ENCODE data around the gene ABLIM1.

Gene ABLIM1

DNA sequence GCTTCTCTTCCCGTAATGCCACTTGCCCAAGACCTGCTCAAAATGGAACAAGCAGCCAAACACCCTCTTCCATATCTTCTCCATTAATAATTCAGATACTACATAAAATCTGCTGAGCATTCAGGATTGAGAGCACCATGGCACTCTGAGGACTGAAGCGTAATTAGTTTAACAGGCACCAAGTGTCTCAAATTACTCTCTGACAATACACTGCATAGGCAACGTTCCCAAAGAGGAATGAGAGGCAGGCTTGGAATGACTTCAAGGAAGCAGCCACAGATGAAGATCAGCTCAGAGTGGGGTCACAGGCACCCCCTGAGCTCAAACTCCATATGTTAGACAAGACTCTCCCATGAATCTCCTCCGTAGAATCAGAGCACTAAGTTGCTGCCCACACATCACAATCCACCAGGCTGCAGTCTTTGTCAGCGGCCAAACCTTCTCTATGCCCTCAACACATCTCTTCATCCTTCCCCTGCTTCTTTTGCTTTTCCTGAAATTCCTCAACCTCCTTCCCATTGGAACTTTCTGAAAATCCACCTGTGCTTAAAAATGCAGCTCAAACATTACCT, 4.7 kb upstream of the ABLIM1 start:
- 63 to 78% methylated on average over 4 to 5 of the region's 5 CpGs for WGBS, 2 experiments (ENCODE audit: insufficient coverage in 2 of 2)
- Histone ChIP-seq H3K4me3 (ENCODE audit: extremely low read depth, insufficient read depth, low read length, poor library complexity, severe bottlenecking) (no peak overlapping the region), H3K4me1 (ENCODE audit: control insufficient read depth, insufficient read depth, low read length, poor library complexity, severe bottlenecking) (peaks cover 18% of the 10 kb centered on the region), H3K27ac (ENCODE audit: low read depth, low read length, severe bottlenecking) (no peak overlapping the region), H3K36me3 (ENCODE audit: control insufficient read depth, insufficient read depth, low read length) (no peaks in the 10 kb centered on the region), H3K9me3 (ENCODE audit: control insufficient read depth, low read length) (peaks cover 3% of the 10 kb centered on the region)

- Histone ChIP-seq H3K27ac (ENCODE audit: low read depth, low read length, severe bottlenecking) (no peak overlapping the region), H3K36me3 (ENCODE audit: control insufficient read depth, insufficient read depth, low read length) (no peaks in the 10 kb centered on the region), H3K9me3 (ENCODE audit: control insufficient read depth, low read length) (no peaks in the 10 kb centered on the region), H3K4me1 (ENCODE audit: control insufficient read depth, insufficient read depth, low read length, poor library complexity, severe bottlenecking) (peaks cover 18% of the 10 kb centered on the region), H3K4me3 (ENCODE audit: extremely low read depth, insufficient read depth, low read length, poor library complexity, severe bottlenecking) (no peak overlapping the region)
- WGBS, 2 experiments (ENCODE audit: insufficient coverage in 2 of 2), result 94 to 95% methylated on average over 2 of the region's 3 CpGs
These were observed 3.3 kb upstream of the ABLIM1 start for GRCh38 chr10:114661212-114661880.

DNA sequence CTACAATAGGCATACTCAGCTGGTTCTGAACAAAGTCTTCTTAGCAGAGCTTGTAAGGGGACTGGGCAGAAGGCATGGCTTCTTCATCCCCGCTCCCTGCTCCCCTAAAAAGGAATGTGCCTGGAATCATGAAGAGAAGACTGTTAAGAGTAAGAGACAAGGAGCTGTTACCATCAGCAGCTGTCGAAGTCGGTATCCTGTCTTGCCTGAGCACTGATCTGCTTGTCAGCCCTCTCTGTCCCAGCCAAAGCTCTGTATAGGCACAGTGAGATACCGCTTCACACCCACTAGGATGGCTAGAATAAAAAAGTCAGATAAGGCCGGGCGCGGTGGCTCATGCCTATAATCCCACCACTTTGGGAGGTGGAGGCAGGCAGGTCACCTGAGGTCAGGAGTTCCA, 2.4 kb downstream of the ABLIM1 start:
- Histone ChIP-seq H3K4me3 (ENCODE audit: extremely low read depth, insufficient read depth, low read length, poor library complexity, severe bottlenecking) (no peak overlapping the region), H3K36me3 (ENCODE audit: control insufficient read depth, insufficient read depth, low read length) (no peaks in the 10 kb centered on the region), H3K27ac (ENCODE audit: low read depth, low read length, severe bottlenecking) (peak overlapping the region; percentile 80), H3K4me1 (ENCODE audit: control insufficient read depth, insufficient read depth, low read length, poor library complexity, severe bottlenecking) (peaks cover 18% of the 10 kb centered on the region), H3K9me3 (ENCODE audit: control insufficient read depth, low read length) (no peaks in the 10 kb centered on the region)
- 88% methylated on average over 4 to 7 of the region's 7 CpGs for WGBS, 2 experiments (ENCODE audit: insufficient coverage in 2 of 2)

GRCh38 chr10:114654822-114655575, 3.1 kb downstream of the ABLIM1 start:
- Histone ChIP-seq H3K9me3 (ENCODE audit: control insufficient read depth, low read length) (no peaks in the 10 kb centered on the region), H3K27ac (ENCODE audit: low read depth, low read length, severe bottlenecking) (peak overlapping the region; percentile 80), H3K36me3 (ENCODE audit: control insufficient read depth, insufficient read depth, low read length) (no peaks in the 10 kb centered on the region), H3K4me3 (ENCODE audit: extremely low read depth, insufficient read depth, low read length, poor library complexity, severe bottlenecking) (no peak overlapping the region), H3K4me1 (ENCODE audit: control insufficient read depth, insufficient read depth, low read length, poor library complexity, severe bottlenecking) (peaks cover 21% of the 10 kb centered on the region)
- 43 to 83% methylated on average over 1 of the region's 3 CpGs for WGBS, 2 experiments (ENCODE audit: insufficient coverage in 2 of 2)

DNA sequence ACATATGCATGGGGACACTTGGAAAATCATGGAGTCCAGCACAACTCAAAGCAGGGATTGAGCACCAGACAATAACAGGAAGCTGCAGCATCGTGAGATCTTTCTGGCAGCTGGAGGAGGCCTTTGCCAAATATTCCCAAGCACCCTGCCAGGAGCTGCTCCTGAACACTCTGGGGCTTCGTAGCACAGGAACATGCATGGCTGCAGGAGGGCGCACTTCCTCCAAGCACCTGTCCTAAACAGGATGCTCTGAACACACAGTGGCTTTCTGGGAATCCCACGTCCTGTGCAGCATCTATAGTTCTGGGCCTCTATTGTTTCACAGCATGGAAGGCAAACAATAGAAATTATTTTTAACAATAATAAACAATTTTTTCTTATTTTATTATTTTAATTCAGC, 4.1 kb downstream of the ABLIM1 start:
- Histone ChIP-seq H3K27ac (ENCODE audit: low read depth, low read length, severe bottlenecking) (no peak overlapping the region), H3K4me3 (ENCODE audit: extremely low read depth, insufficient read depth, low read length, poor library complexity, severe bottlenecking) (no peak overlapping the region), H3K36me3 (ENCODE audit: control insufficient read depth, insufficient read depth, low read length) (no peaks in the 10 kb centered on the region), H3K4me1 (ENCODE audit: control insufficient read depth, insufficient read depth, low read length, poor library complexity, severe bottlenecking) (peaks cover 30% of the 10 kb centered on the region), H3K9me3 (ENCODE audit: control insufficient read depth, low read length) (no peaks in the 10 kb centered on the region)
- 87 to 100% methylated on average over 1 to 3 of the region's 4 CpGs for WGBS, 2 experiments (ENCODE audit: insufficient coverage in 2 of 2)

GRCh38 chr10:114652402-114653368, 5.4 kb downstream of the ABLIM1 start:
- Histone ChIP-seq H3K27ac (ENCODE audit: low read depth, low read length, severe bottlenecking) (no peak overlapping the region), H3K4me3 (ENCODE audit: extremely low read depth, insufficient read depth, low read length, poor library complexity, severe bottlenecking) (no peak overlapping the region), H3K36me3 (ENCODE audit: control insufficient read depth, insufficient read depth, low read length) (no peaks in the 10 kb centered on the region), H3K9me3 (ENCODE audit: control insufficient read depth, low read length) (no peaks in the 10 kb centered on the region), H3K4me1 (ENCODE audit: control insufficient read depth, insufficient read depth, low read length, poor library complexity, severe bottlenecking) (peaks cover 42% of the 10 kb centered on the region)
- 95 to 98% methylated on average over 6 to 8 of the region's 10 CpGs for WGBS, 2 experiments (ENCODE audit: insufficient coverage in 2 of 2)

DNA sequence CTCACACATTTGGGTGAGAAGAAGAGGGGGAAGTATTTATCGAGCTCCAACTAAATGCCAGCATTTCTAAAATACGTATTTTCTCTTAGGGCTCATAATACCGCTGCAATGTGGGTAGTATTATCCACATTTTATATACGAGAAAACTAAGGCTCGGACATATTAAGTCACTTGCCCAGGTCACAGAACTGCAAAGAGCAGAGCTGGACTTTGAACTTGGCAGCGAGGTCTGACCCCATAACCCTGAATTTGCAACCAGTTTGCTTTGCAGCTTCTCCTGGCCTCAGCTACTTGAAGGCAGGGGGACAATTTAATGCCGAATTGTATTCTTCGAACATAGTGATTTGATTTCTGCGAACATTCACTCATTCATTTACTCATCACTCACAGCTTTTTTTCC, 7.2 kb downstream of the ABLIM1 start:
- WGBS, 2 experiments (ENCODE audit: insufficient coverage in 2 of 2), result 94 to 97% methylated on average over 4 to 5 of the region's 9 CpGs
- no peaks in the 10 kb centered on the region for H3K9me3 ChIP-seq (ENCODE audit: control insufficient read depth, low read length)

DNA sequence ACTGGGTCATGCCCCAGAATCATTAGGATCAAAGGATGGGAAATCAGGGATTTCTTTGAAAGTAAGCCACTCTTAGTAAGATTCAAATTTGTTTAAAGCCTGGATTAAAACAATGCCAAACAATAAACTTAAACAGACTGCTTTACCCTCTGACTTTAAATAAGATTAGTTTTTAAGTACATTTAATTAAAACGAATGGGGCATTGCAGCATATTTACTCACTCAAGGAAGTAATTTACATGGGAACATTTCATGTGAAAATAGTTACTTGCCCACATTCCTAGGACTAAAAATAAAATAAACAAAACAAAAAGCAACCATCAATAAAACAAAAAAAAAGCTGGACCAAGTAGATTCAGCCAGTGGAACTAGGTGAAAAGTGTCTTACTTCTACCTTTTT, 7.8 kb downstream of the ABLIM1 start:
- H3K36me3 ChIP-seq (ENCODE audit: control insufficient read depth, insufficient read depth, low read length), result no peaks in the 10 kb centered on the region
- peaks cover 47% of the 10 kb centered on the region for H3K4me1 ChIP-seq (ENCODE audit: control insufficient read depth, insufficient read depth, low read length, poor library complexity, severe bottlenecking)
- WGBS, 2 experiments (ENCODE audit: insufficient coverage in 2 of 2), result no CpG with 5 or more reads among the region's 1 CpG
- no peak overlapping the region for H3K4me3 ChIP-seq (ENCODE audit: extremely low read depth, insufficient read depth, low read length, poor library complexity, severe bottlenecking)
- no peak overlapping the region for H3K27ac ChIP-seq (ENCODE audit: low read depth, low read length, severe bottlenecking)
- H3K9me3 ChIP-seq (ENCODE audit: control insufficient read depth, low read length), result no peaks in the 10 kb centered on the region

More for the DNA sequence above, 7.2 kb downstream of the ABLIM1 start:
- Histone ChIP-seq H3K27ac (ENCODE audit: low read depth, low read length, severe bottlenecking) (no peak overlapping the region), H3K4me1 (ENCODE audit: control insufficient read depth, insufficient read depth, low read length, poor library complexity, severe bottlenecking) (peaks cover 51% of the 10 kb centered on the region), H3K36me3 (ENCODE audit: control insufficient read depth, insufficient read depth, low read length) (no peaks in the 10 kb centered on the region), H3K4me3 (ENCODE audit: extremely low read depth, insufficient read depth, low read length, poor library complexity, severe bottlenecking) (no peak overlapping the region)

GRCh38 chr10:114649217-114649903, 8.7 kb downstream of the ABLIM1 start:
- no peak overlapping the region for H3K4me3 ChIP-seq (ENCODE audit: extremely low read depth, insufficient read depth, low read length, poor library complexity, severe bottlenecking)
- WGBS, 2 experiments (ENCODE audit: insufficient coverage in 2 of 2), result 90% methylated on average over 4 to 6 of the region's 7 CpGs

DNA sequence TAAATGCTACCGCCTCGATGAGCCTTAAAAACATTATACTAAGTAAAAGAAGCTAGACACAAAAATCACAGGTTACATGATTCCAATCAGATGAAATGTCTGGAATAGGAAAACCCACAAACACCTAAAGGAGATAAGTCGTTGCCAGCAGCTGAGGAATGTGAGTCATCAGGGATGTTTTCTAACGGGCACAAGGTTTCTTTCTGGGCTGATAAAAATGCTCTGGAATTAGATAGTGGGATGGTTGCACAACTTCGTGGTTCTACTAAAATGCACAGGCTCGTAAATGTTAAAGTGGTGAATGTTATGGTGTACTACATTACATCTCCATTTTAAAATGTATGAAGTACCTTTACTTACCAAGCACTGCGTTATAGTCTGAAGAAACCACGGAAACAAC, 9.7 kb downstream of the ABLIM1 start:
- H3K27ac ChIP-seq (ENCODE audit: low read depth, low read length, severe bottlenecking), result peak overlapping the region; percentile 37

More at GRCh38 chr10:114649217-114649903, 8.7 kb downstream of the ABLIM1 start:
- H3K36me3 ChIP-seq (ENCODE audit: control insufficient read depth, insufficient read depth, low read length), result no peaks in the 10 kb centered on the region
- H3K9me3 ChIP-seq (ENCODE audit: control insufficient read depth, low read length), result no peaks in the 10 kb centered on the region
- H3K4me1 ChIP-seq (ENCODE audit: control insufficient read depth, insufficient read depth, low read length, poor library complexity, severe bottlenecking), result peaks cover 44% of the 10 kb centered on the region
- H3K27ac ChIP-seq (ENCODE audit: low read depth, low read length, severe bottlenecking), result no peak overlapping the region

More for the DNA sequence above, 9.7 kb downstream of the ABLIM1 start:
- H3K36me3 ChIP-seq (ENCODE audit: control insufficient read depth, insufficient read depth, low read length), result no peaks in the 10 kb centered on the region
- peaks cover 43% of the 10 kb centered on the region for H3K4me1 ChIP-seq (ENCODE audit: control insufficient read depth, insufficient read depth, low read length, poor library complexity, severe bottlenecking)
- H3K4me3 ChIP-seq (ENCODE audit: extremely low read depth, insufficient read depth, low read length, poor library complexity, severe bottlenecking), result no peak overlapping the region
- no peaks in the 10 kb centered on the region for H3K9me3 ChIP-seq (ENCODE audit: control insufficient read depth, low read length)
- WGBS, 2 experiments (ENCODE audit: insufficient coverage in 2 of 2), result 20 to 38% methylated on average over 1 to 2 of the region's 8 CpGs
